Measurements from ENCODE around the gene ZC3H6.
"Not testable (repeated sequence)": the region's sequence is repeated elsewhere in the genome, so short reads cannot be mapped to it uniquely, and the experiment has no call there.

The ZC3H6 gene

GRCh38 chr2:112339986-112340385, 64.6 kb downstream of the ZC3H6 start:
- H3K9ac ChIP-seq (ENCODE audit: low read depth, low read length): no peak overlapping the region
- no peak overlapping the region for H3K4me3 ChIP-seq (ENCODE audit: low read length)
- no peaks in the 10 kb centered on the region for H3K4me1 ChIP-seq (ENCODE audit: insufficient read depth, low read length)
- no peaks in the 10 kb centered on the region for H3K27me3 ChIP-seq (ENCODE audit: insufficient read depth, low read length)
- H3K27ac ChIP-seq (ENCODE audit: low read depth, low read length): no peak overlapping the region
- H3K9me3 ChIP-seq (ENCODE audit: insufficient read depth, low read depth, low read length): no peaks in the 10 kb centered on the region
- WGBS: 100% methylated on average over 2 of the region's 2 CpGs
- H3K36me3 ChIP-seq (ENCODE audit: insufficient read depth, low read length): no peaks in the 10 kb centered on the region

DNA sequence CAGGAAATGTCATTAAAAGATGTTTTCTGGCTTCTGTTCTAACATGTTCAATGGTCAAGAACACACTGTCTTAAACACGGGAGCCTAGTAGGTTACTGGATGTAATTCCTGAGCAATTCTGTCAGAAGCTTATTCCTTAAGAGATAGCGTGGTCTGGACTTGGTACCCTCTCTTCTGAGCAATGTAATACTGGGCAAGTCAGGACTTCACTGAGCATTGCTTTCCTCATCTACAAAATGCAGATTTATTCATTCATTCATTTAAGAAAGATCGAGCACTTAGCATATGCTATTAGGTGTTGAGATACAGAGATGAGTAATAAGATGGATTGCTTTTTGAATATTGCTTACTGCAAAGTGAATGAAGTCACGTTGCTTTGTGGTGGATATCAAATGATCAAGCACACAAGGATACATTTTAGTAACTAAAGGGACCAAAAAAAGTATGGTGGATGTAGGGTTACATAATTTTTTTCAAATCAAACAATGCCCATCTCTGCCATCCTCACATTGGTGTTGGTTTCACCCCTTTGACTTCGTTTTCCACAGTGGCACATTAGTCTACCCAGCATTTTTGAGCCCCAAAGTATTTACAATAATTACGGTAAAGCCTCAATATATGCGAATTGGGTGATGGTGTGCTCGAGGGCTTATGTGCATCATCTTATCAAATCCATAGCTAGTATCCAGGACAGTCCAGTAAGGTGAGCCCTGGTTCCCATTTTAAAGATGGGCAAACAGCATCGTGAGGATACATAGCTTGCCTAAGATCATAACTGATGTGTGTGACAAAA, 65.3 kb downstream of the ZC3H6 start:
- no peaks in the 10 kb centered on the region for H3K9me3 ChIP-seq (ENCODE audit: insufficient read depth, low read depth, low read length)
- no peaks in the 10 kb centered on the region for H3K4me1 ChIP-seq (ENCODE audit: insufficient read depth, low read length)
- H3K27me3 ChIP-seq (ENCODE audit: insufficient read depth, low read length): no peaks in the 10 kb centered on the region
- H3K27ac ChIP-seq (ENCODE audit: low read depth, low read length): no peak overlapping the region
- whole genome bisulfite sequencing: 90% methylated on average over 9 of the region's 9 CpGs
- H3K9ac ChIP-seq (ENCODE audit: low read depth, low read length): no peak overlapping the region
- no peaks in the 10 kb centered on the region for H3K36me3 ChIP-seq (ENCODE audit: insufficient read depth, low read length)
- H3K4me3 ChIP-seq (ENCODE audit: low read length): no peak overlapping the region

DNA sequence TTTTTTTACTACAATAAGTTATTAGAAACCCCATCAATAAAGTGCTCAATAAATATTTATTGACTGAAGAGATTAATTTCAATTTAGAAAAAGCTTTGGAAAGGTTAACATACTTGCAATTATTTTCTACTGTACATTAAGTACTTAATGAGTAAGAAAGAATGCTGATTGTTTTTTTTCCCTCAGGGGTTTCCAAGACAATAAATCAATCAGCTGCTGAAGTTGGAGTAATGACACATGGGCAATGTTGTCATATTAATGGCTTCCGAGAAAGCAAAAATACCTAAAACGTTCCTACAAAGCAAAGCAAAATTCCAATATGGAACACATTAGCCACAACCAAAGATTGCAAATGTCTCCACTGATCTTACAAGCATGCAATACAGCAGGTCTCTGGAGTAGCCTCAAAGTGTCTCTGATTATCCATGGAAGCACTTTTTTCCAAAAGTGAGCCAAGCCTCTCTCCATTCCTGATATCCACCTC, 66.7 kb downstream of the ZC3H6 start:
- Histone ChIP-seq H3K27ac (ENCODE audit: low read depth, low read length) (no peak overlapping the region), H3K4me3 (ENCODE audit: low read length) (no peak overlapping the region), H3K9ac (ENCODE audit: low read depth, low read length) (no peak overlapping the region), H3K4me1 (ENCODE audit: insufficient read depth, low read length) (no peaks in the 10 kb centered on the region), H3K9me3 (ENCODE audit: insufficient read depth, low read depth, low read length) (no peaks in the 10 kb centered on the region), H3K27me3 (ENCODE audit: insufficient read depth, low read length) (no peaks in the 10 kb centered on the region), H3K36me3 (ENCODE audit: insufficient read depth, low read length) (no peaks in the 10 kb centered on the region)
- WGBS: 94% methylated on average over 2 of the region's 2 CpGs

DNA sequence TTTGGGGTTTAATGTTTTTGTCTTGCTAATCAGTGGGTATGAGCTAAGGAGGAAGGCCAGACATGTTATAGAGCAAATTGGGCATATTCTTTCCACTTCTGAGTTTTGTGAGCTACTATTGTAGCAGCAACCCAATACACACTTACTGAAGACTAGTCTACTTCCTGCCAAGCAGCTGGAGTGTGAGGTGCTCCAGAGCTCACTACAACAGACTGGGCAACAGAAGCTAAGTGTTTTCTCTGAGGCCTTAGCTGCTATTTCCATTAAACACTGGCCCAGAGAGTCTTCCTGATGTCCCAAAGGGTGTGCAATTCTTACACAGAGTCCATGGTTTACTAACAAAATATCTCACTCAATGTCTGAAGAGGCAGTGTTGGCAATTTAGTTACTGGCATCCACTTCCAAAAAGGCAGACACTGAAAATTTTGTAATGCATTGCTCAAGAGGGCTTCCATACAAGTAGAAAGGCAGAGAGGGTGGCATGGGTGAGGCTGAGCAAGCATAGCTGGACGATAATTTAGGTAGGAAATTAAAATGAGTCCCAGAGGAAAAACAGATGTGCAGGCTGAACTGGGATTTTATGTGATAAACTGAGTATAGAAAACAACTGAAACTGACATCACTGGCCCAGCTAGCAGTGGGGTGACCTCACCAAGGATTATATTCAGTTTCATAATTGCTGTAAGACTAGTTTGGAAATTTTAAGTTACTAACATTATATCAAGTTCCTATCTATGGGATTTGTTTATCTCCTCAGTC, 68.6 kb downstream of the ZC3H6 start:
- no peak overlapping the region for H3K4me3 ChIP-seq (ENCODE audit: low read length)
- no peaks in the 10 kb centered on the region for H3K9me3 ChIP-seq (ENCODE audit: insufficient read depth, low read depth, low read length)
- no peaks in the 10 kb centered on the region for H3K36me3 ChIP-seq (ENCODE audit: insufficient read depth, low read length)
- WGBS: 91% methylated on average over 1 of the region's 1 CpG
- no peak overlapping the region for H3K27ac ChIP-seq (ENCODE audit: low read depth, low read length)
- H3K9ac ChIP-seq (ENCODE audit: low read depth, low read length): no peak overlapping the region
- no peaks in the 10 kb centered on the region for H3K27me3 ChIP-seq (ENCODE audit: insufficient read depth, low read length)
- H3K4me1 ChIP-seq (ENCODE audit: insufficient read depth, low read length): no peaks in the 10 kb centered on the region

DNA sequence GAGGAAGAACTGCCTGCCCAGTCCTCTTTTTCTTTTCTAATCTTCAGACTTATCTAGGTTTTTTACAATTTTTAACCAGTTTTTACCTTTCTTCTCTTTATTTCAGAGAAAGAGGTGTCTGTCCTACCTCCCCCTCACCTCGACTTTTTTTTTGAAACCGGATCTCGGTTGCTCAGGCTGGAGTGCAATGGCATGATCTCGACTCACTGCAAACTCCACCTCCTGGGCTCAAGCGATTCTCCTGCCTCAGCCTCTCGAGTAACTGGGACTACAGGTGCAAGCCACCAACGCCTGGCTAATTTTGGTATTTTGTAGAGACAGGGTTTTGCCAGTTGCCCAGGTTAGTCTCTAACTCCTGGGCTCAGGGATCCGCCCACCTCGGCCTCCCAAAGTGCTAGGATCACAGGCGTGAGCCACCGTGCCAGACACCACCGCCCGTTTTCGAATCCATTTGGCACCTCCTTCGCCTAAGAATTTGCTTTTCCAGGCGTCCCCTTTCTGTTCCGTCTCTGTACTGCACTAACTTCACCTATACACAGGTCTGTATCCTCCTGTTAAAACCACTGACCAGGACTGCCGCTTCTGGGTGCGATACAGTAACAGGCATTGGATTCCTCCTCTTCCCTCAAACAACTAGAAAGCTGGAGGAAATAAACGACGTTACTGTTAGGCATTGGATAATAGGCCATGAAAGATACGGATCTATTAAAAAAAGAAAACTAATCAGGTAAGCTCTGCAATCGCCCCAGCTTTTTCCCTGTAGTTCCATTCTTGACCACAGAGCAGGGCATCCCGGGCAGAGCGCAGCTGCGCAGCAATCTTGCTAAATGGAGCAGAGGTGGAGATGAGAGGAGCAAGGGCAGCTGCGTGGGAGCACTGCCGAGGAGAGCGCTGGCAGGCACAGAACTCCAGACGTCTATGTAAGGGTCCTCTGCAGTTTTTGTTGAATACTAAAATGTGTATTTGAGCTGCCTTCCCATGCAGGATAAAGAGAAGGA, 69.9 kb downstream of the ZC3H6 start:
- Histone ChIP-seq H3K27ac (ENCODE audit: low read depth, low read length) (no peak overlapping the region), H3K27me3 (ENCODE audit: insufficient read depth, low read length) (no peaks in the 10 kb centered on the region), H3K4me3 (ENCODE audit: low read length) (no peak overlapping the region), H3K9me3 (ENCODE audit: insufficient read depth, low read depth, low read length) (no peaks in the 10 kb centered on the region), H3K4me1 (ENCODE audit: insufficient read depth, low read length) (no peaks in the 10 kb centered on the region), H3K9ac (ENCODE audit: low read depth, low read length) (no peak overlapping the region), H3K36me3 (ENCODE audit: insufficient read depth, low read length) (no peaks in the 10 kb centered on the region)
- WGBS: 92% methylated on average over 30 of the region's 30 CpGs

- H3K4me3 ChIP-seq (ENCODE audit: low read length); H3K27me3 ChIP-seq (ENCODE audit: insufficient read depth, low read length); H3K9me3 ChIP-seq (ENCODE audit: insufficient read depth, low read depth, low read length); H3K27ac ChIP-seq (ENCODE audit: low read depth, low read length); H3K9ac ChIP-seq (ENCODE audit: low read depth, low read length); H3K4me1 ChIP-seq (ENCODE audit: insufficient read depth, low read length); H3K36me3 ChIP-seq (ENCODE audit: insufficient read depth, low read length): not testable (repeated sequence)
- 91% methylated on average over 2 of the region's 2 CpGs for WGBS
Observed at GRCh38 chr2:112352292-112352691, 76.9 kb downstream of the ZC3H6 start.

DNA sequence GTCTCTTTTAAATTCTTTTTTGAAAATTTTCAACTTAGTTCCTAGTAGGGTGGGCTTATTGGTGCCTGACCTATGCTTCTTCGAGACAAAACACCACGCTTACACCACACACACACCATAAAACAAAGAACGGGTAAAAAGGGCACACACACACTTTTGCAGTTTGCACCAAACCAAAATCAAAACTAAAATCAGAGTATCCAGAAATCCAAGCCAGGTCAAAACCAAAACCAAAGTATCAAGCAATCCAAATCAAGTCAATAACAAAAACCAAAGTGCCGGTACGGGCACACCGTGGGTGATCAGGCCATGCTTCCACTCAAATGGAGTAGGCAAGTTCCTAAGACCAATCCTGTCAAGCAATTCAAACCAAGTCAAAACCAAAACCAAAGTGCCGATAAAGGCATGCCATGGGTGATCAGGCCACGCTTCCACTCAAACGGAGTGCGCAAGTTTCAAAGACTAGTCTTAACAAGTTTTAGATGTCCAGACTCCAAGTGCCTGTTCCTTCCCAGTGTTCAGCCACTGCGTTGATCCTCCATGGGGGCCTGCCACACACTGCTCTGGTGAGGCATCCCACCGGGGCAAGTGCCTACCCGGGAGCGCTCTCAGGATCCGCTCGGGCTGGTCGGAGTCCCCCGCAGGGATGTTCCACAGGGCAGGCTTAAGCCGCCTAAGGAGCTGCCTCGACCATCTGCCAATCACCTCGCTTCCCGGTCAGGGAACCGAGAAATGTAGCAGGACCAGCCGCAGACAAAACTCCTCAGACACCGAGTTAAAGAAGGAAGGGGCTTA, 77.6 kb downstream of the ZC3H6 start:
- not testable (repeated sequence) for H3K27ac ChIP-seq (ENCODE audit: low read depth, low read length); H3K9ac ChIP-seq (ENCODE audit: low read depth, low read length); H3K9me3 ChIP-seq (ENCODE audit: insufficient read depth, low read depth, low read length); H3K4me3 ChIP-seq (ENCODE audit: low read length); H3K27me3 ChIP-seq (ENCODE audit: insufficient read depth, low read length); H3K4me1 ChIP-seq (ENCODE audit: insufficient read depth, low read length); H3K36me3 ChIP-seq (ENCODE audit: insufficient read depth, low read length)
- 90% methylated on average over 12 of the region's 25 CpGs for WGBS

DNA sequence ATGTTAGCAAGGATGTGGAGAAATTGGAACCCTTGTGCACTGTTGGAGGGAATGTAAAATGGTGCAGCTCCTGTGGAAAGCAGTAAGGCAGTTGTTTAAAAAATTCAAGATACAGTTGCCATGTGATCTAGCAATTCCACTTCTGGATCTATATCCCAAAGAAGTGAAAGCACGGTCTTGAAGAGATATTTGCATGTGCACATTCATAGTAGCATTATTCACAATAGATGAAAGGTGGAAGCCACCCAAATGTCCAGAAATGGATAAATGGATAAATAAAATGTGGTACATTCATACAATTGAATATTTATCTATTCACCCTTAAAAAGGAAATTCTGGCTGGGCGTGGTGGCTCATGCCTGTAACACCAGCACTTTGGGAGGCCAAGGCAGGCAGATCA, 78.9 kb downstream of the ZC3H6 start:
- not testable (repeated sequence) for H3K4me3 ChIP-seq (ENCODE audit: low read length); H3K9me3 ChIP-seq (ENCODE audit: insufficient read depth, low read depth, low read length); H3K27me3 ChIP-seq (ENCODE audit: insufficient read depth, low read length); H3K27ac ChIP-seq (ENCODE audit: low read depth, low read length); H3K4me1 ChIP-seq (ENCODE audit: insufficient read depth, low read length); H3K36me3 ChIP-seq (ENCODE audit: insufficient read depth, low read length); H3K9ac ChIP-seq (ENCODE audit: low read depth, low read length)
- 95% methylated on average over 2 of the region's 2 CpGs for WGBS

DNA sequence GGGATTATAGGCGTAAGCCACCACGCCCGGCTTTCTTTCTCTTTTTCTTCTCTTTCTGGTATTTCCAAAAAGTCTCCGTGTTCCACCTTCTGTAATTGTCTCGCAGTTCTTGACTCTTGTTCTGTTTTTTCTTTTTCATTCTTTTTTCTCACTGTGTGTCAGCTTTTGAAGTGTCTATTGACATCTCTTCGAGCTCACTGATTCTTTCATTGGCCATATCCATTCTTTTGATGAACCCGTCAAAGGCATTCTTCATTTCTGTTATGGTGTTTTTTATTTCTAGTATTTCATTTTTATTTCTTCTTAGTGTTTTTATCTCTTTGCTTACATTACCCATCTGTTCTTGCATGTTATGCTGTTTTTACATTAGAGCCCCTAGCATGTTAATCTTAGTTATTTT, 84.7 kb downstream of the ZC3H6 start:
- H3K9ac ChIP-seq (ENCODE audit: low read depth, low read length); H3K27me3 ChIP-seq (ENCODE audit: insufficient read depth, low read length); H3K27ac ChIP-seq (ENCODE audit: low read depth, low read length); H3K36me3 ChIP-seq (ENCODE audit: insufficient read depth, low read length); H3K4me1 ChIP-seq (ENCODE audit: insufficient read depth, low read length); H3K4me3 ChIP-seq (ENCODE audit: low read length); H3K9me3 ChIP-seq (ENCODE audit: insufficient read depth, low read depth, low read length): not testable (repeated sequence)
- WGBS: 97% methylated on average over 5 of the region's 7 CpGs

Measured in HUES64 (cell line).